GM21447 (cell line): ENCODE results near the gene ZNF423.

Source experiments
- ATAC-seq: cut with Tn5 transposase; IDR thresholded peaks from one replicate; pipeline ENCODE4 v1.9.1; 2021; ENCODE audit not compliant: unreplicated experiment

Gene ZNF423

DNA sequence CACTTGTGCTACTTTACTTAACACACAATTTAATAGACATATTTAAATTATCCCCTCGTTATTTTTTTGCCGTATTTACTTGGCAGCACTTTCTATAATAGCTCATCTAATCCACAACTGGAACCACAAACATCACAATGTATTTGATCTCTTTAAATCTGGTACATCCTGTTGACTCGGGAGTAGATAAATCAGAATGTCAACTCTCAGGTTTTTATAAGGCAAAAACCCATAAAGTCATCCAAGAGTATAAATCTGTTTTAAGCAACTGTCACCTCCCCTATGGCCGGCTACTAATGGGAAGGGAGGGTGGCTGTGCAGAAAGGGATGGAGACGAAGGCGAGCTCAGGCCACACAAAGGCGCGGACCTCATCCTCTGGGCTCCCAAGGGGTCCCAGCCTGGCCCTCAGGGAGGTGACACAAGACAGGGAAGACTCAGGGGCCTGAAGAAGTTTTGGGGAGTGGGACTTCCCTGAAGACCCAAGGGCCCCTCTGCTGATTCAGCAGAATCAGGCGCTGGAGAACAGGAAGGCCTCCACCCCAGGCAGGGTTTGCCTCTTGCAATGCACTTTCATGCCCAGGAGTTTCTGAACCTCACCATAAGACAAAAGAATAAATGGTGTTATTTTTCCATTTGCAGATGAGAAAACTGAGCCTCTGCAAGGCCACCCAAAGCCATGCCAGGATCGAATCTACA is 122.5 kb downstream of the ZNF423 start:
- ATAC-seq, result no peak

- ATAC-seq, result no peak
These were observed 124.0 kb downstream of the ZNF423 start for GRCh38 chr16:49731911-49732310.

DNA sequence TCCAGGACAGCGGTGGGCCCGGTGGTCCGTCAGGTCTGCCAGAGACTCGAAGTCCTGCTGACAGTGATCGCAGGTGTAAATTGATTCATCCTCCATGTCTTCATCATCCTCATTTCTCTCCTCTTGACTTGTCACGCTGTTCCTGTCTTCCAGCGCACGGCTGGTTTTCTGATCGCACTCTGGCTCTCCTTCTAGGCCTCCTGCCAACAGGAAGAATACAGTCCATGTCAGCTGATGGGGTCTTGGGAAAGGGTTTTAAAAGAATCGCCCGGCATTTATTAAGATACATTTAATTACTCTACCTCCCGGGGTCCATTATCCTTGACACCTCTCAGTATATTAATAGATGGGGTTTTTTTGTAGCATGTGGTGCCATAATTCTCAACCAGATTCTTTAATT is 125.1 kb downstream of the ZNF423 start:
- ATAC-seq, result no peak

DNA sequence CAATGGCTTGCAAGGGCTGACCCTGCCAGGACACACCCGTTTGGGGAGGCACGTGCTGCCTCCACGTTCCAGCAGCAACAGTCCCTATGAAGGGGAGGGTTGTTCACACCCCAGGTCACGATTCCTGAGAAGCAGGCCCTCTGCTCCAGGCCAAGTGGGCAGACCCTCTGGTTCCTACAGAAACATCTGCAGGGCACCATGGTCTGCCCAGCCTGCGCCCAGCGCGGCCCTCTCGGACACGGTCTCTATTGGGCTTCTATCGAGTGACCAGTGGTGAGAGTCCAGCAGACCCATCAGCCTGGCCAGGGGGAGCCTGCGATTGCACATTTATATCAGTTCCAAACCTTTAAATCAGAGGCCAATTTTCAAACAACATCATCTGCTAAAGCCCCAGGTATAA is 128.3 kb downstream of the ZNF423 start:
- ATAC-seq, result no peak

DNA sequence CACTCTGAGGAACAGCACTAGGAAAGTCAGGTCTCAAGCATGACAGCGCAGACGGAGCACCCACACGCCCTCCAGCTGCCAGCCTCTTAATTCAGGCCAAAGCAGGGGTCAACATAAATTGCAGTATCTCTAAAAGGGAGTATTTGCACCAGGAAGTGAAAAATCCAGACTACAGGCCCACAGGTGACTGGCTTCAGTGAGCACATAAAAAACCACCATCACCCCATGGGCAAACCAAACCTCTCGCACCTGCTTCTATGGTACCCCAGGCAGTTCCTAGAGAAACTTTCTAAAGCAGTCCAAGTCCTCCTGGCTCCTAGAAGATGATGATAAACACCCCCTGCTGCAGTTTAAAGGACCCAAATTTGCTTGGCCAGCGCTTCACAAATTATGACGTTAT is 129.8 kb downstream of the ZNF423 start:
- no peak for ATAC-seq

DNA sequence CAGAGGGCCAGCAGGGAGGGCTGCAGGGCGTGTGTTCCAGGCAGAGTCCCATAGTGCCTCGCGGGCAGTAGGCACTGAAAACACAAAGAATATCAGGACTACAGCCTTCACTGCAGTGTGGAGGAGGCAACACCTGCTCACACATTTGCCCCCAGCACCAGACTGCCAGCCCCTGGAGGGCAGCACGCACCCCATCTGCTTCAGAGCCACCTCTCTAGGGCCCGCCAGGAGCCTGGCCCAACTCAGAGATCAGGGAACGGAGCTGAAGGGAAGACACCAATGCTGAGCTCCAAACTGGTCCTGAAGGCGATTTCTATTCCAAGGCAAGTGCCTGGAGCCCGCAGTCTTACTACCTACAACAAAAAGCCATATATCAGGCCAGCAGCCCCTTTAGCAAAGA is 130.3 kb downstream of the ZNF423 start:
- no peak for ATAC-seq

DNA sequence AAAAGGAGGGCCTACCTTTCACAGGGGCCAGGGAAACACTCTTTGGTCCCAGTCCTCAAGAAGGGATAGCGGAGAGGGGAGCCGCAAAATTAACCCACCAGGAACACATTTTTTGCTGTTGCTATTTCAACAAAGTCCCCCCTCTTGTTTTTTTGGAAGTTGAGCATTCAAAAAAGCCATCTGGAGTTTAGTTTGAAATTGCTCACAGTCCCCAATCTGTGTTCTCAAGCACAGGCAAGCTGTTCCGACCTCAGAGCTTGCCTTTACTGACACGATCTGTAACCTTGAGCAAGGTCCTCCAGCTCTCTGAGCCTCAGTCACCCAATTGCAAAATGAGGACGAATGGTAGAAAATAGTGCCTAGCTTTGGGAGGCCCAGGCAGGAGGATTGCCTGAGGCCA is 131.1 kb downstream of the ZNF423 start:
- no peak for ATAC-seq

DNA sequence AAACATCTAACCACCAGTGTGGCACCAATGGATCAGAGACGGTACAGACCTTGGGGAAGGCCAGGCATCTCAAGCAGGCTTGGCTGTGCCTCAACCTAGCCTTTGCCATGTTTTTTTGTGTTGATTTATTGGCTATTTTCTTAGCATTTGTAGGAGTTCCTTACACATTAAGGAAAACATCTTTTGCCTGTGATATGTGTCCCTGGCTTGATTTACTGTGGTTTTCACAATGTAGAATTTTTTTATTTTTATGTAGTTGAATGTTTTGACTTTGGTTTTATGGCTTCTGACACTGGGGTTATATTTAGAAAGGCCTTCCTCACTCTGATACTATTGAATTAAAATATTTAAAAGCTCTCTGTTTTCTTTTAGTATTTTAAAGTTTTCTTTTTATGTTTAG is 132.6 kb downstream of the ZNF423 start:
- ATAC-seq, result no peak

DNA sequence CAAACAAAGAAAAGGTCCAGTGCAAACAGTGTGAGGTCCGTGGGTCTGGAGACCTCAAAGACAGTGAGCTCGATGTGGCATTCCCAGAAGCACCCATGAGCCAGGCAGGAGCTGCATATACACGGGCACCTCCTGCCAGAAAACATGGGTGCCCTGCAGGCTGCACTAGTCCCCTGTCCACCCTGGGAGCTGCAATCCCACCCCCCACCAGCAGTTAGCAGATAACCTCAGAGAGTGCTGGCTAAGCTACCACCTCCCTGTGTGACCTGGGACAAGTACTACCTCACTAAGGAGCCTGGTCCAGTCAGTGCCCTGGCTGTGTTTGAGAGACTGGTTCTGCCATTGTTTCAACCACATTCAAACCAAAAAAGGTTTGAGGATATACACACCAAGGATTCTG is 135.7 kb downstream of the ZNF423 start:
- no peak for ATAC-seq

- no peak for ATAC-seq
These were observed 138.2 kb downstream of the ZNF423 start for GRCh38 chr16:49717689-49718088.

- no peak for ATAC-seq
These were observed 139.5 kb downstream of the ZNF423 start for GRCh38 chr16:49716339-49716934.

DNA sequence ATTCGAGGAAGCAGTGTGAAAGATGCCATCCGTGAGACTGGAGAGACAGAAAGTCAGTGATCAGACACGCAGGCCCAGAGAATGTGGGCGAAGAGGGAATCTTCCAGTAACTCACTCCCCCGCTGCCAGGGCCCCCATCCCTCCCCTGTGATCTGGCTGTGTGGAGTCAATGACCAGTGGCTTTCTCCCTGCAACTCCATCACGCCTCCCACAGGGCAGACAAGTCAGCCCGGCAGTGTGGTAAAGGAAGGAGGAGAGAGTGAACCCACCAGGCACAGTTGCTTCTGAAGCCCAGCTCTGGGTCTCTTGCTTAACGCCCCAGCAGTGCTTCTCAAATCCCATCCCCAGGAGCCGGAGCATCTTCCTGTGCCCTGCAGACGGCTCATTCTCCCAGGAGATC is 142.1 kb downstream of the ZNF423 start:
- no peak for ATAC-seq

- no peak for ATAC-seq
These were observed 143.4 kb downstream of the ZNF423 start for GRCh38 chr16:49712542-49712941.

- ATAC-seq, result no peak
These were observed 143.8 kb downstream of the ZNF423 start for GRCh38 chr16:49712106-49712505.

GRCh38 chr16:49709057-49709456 is 146.9 kb downstream of the ZNF423 start:
- no peak for ATAC-seq

DNA sequence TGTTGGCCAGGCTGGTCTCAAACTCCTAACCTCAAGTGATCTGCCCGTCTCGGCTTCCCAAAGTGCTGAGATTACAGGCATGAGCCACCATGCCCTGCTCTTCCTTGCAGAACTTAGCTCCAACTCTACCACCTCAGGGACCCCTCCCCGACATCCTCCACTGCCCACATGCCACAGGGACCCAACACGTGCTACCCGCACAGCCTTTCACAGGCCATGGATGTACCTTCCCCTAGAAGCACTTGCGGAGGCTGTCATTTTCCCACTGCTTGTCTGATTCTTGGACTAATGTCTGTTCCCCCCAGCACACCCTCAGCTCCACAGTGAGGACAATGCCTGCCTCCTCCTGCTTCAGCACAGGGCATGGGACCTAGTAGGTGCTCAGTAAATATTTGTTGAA is 147.4 kb downstream of the ZNF423 start:
- no peak for ATAC-seq

- ATAC-seq, result no peak
These were observed 149.1 kb downstream of the ZNF423 start for GRCh38 chr16:49706620-49707355.

DNA sequence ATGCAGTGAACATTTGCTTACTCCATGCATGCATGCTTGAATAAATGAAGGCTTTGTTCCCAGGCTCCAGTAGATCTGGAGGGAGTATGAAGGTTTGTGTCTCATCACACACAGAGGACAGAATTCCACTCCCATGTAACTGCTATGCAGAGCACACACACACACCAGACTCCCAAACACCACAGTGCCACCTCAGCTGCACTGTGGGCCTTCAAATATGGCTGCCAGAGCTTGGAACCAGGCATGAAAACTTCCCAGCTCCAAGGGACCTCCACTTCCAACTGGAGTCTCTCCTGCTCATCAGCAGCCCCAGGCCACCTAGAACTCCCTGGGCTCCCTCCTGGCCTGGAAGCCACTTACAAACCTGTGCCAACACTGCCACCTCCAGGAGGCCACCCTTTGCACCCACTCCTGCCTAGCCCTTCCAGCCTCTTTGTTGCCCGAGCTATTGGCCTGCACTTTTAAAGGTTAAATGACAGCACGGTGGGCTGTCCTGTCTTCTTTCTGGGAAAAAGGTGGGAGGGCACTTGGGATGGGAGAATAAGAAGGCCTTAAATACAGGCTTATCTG is 151.2 kb downstream of the ZNF423 start:
- no peak for ATAC-seq

- no peak for ATAC-seq
These were observed 152.4 kb downstream of the ZNF423 start for GRCh38 chr16:49703483-49703882.

DNA sequence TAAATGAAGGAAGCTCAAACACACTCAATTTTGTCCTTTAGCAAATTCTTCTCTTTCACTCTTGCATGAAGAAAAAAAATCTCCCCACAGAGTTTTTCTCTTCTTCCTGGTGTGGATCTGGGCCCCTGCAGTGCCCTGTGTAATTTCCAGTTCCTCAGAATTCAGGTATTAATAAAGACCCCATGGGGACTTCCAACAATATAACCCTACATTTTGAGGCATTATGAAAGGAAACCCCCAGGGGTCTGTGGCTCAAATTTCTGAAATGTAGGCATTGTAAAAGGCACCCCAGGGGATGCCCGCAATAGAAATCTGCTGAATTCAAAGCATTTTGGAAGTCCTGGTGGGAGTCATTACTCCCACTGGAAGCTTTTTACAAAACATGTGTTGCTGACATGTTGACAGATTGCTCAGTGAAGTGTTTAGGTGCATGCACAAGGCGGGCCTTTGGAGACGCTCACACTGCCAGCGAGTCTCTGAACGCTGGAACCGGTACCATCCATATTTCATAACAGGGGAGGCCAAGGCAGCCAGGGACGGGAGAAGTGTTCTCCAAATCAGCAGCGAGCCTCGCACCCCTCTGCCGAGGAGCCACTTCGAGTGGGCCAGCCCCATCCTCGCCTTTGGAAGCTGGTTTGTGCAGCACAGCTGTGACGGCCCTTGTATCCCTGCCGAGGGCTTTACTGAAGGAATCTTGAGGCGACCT is 154.0 kb downstream of the ZNF423 start:
- no peak for ATAC-seq

- no peak for ATAC-seq
These were observed 154.7 kb downstream of the ZNF423 start for GRCh38 chr16:49701065-49701685.
